ENCODE data around the gene NOP9.

- TF ChIP-seq GATA2 (IDR thresholded peaks at IDR 0.05; ENCODE audit: low read depth, low read length) (no peak), GATA3 (IDR thresholded peaks at IDR 0.05; ENCODE audit: low read depth, low read length) (no peak)
Measured at GRCh38 chr14:24293525-24293924, 6.1 kb upstream of the NOP9 start.
